HG03280 (cell line): ENCODE results near the gene GUCA1A.

Experiments used
- ATAC-seq: cut with Tn5 transposase; IDR thresholded peaks from one replicate; pipeline ENCODE4 v1.9.1; 2021; ENCODE audit warnings: mild to moderate bottlenecking, moderate library complexity; ENCODE audit not compliant: unreplicated experiment

GUCA1A gene

GRCh38 chr6:42173101-42173500 lies at the start of gene GUCA1A:
Gene GUCA1A, plus strand, starts transcription at chr6:42173364. Its CDS starts 250 bp downstream, at chr6:42173614.
- no peak for ATAC-seq

GRCh38 chr6:42123379-42124103 lies 49.6 kb upstream of the GUCA1A start:
- no peak for ATAC-seq

- no peak for ATAC-seq
Measured at GRCh38 chr6:42124223-42124836, 48.8 kb upstream of the GUCA1A start.

- ATAC-seq = no peak
Measured at GRCh38 chr6:42125231-42125630, 47.9 kb upstream of the GUCA1A start.

GRCh38 chr6:42125663-42126062 lies 47.5 kb upstream of the GUCA1A start:
- ATAC-seq = no peak

- ATAC-seq = no peak
Measured at GRCh38 chr6:42128460-42129359, 44.5 kb upstream of the GUCA1A start.

GRCh38 chr6:42129360-42129676 lies 43.8 kb upstream of the GUCA1A start:
- no peak for ATAC-seq

GRCh38 chr6:42131531-42131930 lies 41.6 kb upstream of the GUCA1A start:
- no peak for ATAC-seq

- no peak for ATAC-seq
Measured at GRCh38 chr6:42133926-42134325, 39.2 kb upstream of the GUCA1A start.

GRCh38 chr6:42135161-42135560 lies 38.0 kb upstream of the GUCA1A start:
- no peak for ATAC-seq

- no peak for ATAC-seq
Measured at GRCh38 chr6:42135722-42136121, 37.4 kb upstream of the GUCA1A start.

- peak; percentile 55 for ATAC-seq
Measured at GRCh38 chr6:42136508-42137193, 36.5 kb upstream of the GUCA1A start.

- ATAC-seq = no peak
Measured at GRCh38 chr6:42137194-42137753, 35.9 kb upstream of the GUCA1A start.

GRCh38 chr6:42138190-42138589 lies 35.0 kb upstream of the GUCA1A start:
- no peak for ATAC-seq

GRCh38 chr6:42138630-42139619 lies 34.2 kb upstream of the GUCA1A start:
- ATAC-seq = no peak

GRCh38 chr6:42140032-42140431 lies 33.1 kb upstream of the GUCA1A start:
- no peak for ATAC-seq

- ATAC-seq = no peak
Measured at GRCh38 chr6:42140756-42141602, 32.2 kb upstream of the GUCA1A start.

GRCh38 chr6:42141603-42142117 lies 31.5 kb upstream of the GUCA1A start:
- ATAC-seq = no peak
